Dermis blood vessel endothelial cell (primary cell): ENCODE data around the gene PIGC. TPM values are rescaled to one million over a fixed set of nuclear protein-coding genes. Genes with fewer than 3 reads are reported as not detected.

Experiments used
- DNase-seq: peaks from one replicate; pipeline ENCODE4 v3.0.0; 2010
- total RNA-seq: library from RNA; depleted of rRNA; stranded (reverse); fragments of >200 nt; gene quantifications from 2 replicates; pipeline ENCODE4 v1.2.3, GENCODE V29; 2014

Gene PIGC
- total RNA-seq, 1 donor from 2014 or later, result 17.9 TPM

DNA sequence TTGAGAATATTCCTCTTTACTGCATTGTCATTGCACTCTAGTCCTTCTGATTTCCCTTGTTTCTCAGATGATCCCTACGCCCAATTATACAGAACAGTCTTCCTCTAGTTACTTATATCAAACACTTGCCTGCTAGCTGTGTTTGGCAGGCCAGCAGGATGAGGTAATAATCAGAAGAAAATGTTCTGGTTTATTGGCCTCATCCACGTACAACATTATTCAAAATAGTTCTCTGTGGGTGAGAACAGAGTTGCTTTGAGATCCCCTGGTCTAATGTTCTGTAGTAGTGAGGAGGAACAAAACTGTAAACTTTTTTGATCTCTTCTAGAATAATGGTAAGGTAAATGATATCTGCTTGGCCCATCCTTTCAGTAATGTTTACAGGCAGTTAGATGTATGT, 45.7 kb downstream of the PIGC start:
- no peak for DNase-seq

GRCh38 chr1:172397633-172398032, 46.2 kb downstream of the PIGC start:
- DNase-seq, result no peak

DNA sequence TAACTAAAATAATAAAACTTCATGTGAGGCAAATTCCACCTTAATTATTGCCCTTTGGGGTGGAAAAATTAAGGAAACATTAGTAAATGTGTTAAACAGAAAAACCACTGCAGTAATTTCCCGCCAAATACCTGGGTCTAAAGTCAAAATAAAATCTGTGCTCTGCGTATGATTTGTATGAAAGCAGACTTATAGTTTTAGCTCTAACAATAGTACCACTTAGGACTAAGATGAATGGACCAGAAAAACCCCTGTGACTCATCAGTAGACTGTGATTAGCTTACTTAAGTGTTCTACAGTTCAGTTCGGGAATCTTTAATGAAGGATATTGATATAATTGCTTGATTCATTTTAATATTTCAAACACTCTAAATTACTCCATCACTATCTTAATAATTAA, 46.6 kb downstream of the PIGC start:
- DNase-seq, result peak; percentile 73

- no peak for DNase-seq
Measured at GRCh38 chr1:172395576-172395975, 48.3 kb downstream of the PIGC start.

DNA sequence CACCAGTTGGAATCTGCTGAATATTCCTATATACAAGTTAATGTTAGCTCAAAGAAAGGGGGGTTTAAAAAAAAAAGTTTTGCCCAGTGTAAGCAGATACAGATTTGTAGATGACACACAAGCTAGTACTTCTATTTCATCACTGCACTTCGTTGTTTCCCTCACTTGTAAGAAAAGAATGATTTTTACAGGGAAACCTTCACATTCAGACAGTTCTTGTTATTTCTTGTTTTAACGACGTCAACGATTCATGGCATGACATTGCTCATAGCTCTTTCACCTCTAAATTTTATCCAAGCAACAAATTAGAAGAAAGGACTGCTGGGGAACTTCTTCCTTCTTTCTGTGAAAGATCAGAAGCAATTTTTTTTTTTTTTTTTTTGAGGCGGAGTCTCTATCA, 49.1 kb downstream of the PIGC start:
- no peak for DNase-seq

- peak; percentile 26 for DNase-seq
Measured at GRCh38 chr1:172394141-172394751, 49.6 kb downstream of the PIGC start.

DNA sequence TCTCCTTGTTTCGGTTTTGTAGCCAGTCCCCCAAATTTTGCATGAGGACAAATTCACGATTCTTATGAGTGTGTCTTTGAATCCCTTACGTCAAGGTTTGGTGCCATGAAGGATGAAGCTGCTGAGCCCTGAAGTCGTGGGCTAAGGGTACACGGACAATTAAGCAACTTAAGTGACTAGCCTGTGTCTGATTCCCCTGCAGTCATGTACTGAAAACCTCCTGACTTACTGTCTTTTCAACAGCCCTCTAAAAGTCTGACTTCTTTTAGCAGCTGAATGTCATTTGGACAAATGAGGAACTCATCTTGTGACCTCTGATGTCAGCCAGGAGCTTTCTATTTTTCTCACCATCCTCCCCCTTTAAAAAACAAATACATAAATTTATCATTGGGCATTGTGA, 50.5 kb downstream of the PIGC start:
- no peak for DNase-seq

DNA sequence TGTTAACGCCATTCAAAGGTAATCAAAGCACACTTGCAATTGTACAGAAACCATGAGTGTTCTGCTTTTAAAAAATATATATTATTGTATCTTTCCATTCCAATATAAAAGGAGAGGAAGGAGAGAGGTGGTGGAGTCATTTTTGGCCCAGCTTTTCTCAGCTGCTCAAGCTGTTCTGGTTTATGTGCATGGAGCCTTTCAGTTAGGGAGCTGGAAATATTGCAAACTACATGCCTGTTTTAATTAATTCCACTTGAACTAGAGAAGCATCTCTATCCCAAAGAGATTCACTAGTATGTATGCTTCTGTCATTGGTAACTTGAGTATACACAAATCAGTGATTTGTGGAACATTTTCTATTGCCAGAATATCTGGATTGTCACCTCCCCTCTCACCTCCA, 51.9 kb downstream of the PIGC start:
- DNase-seq, result no peak

Other genes with a start within 250 kb of the PIGC start
- gene C1orf105, start 23.4 kb downstream of the PIGC start, total RNA-seq, result not detected in 2 replicates
- gene SUCO, start 89.1 kb upstream of the PIGC start, total RNA-seq, result 30.8 and 32.7 TPM in 2 replicates
- not detected in 2 replicates for gene FASLG, start 215.0 kb upstream of the PIGC start, total RNA-seq